Panc1 (cell line): ENCODE results near the gene PVALB. TPM values are rescaled to one million over a fixed set of nuclear protein-coding genes. Genes with fewer than 3 reads are reported as not detected.
A peak's percentile ranks its signal among the peaks of the same experiment; 100 is the strongest.

Experiments used
- ATAC-seq: fragments of 200-7000 bp; cut with Tn5 transposase; 2 replicates; pipeline ENCODE4 v1.9.1; 2020; ENCODE audit warnings: mild to moderate bottlenecking, moderate library complexity
- BruUV-seq: library from RNA; stranded (reverse); fragments of 400-500 nt; replicated peaks from 2 replicates; lab custom pipeline; 2021; lab: Mats Ljungman, UMichigan
- CTCF ChIA-PET: fragments of 300-600 bp; sonication (Branson Sonifier 250); formaldehyde crosslinking; loops from one replicate; lab custom pipeline; 2022; ENCODE audit warnings: antibody characterized with exemption; lab: Charles Lee
- POLR2A ChIA-PET: fragments of 300-600 bp; sonication (Branson Sonifier 250); formaldehyde crosslinking; loops from one replicate; lab custom pipeline; 2022; ENCODE audit warnings: antibody characterized with exemption; lab: Charles Lee
- DNase-seq: peaks from one replicate; pipeline ENCODE4 v3.0.0-alpha.2; 2010; ENCODE audit warnings: low read depth, low spot score
- H3K27ac ChIP-seq: 2 replicates; pipeline ENCODE4 v1.5.1; 2011; ENCODE audit warnings: mild to moderate bottlenecking, low read length, inconsistent platforms
- H3K27me3 ChIP-seq: fragments of 200-500 bp; sonication (Bioruptor generic); 2 replicates; pipeline ENCODE4 v1.6.0; 2014; ENCODE audit warnings: low read length, inconsistent platforms; ENCODE audit not compliant: control insufficient read depth, insufficient read depth
- H3K36me3 ChIP-seq: fragments of 200-500 bp; sonication (Bioruptor generic); 2 replicates; pipeline ENCODE4 v1.5.1; 2014; ENCODE audit warnings: inconsistent platforms, mild to moderate bottlenecking, low read length, moderate library complexity; ENCODE audit not compliant: control insufficient read depth, insufficient read depth
- H3K4me1 ChIP-seq: 2 replicates; pipeline ENCODE4 v1.5.1; 2011; ENCODE audit warnings: inconsistent platforms, mild to moderate bottlenecking, low read length, moderate library complexity; ENCODE audit not compliant: control insufficient read depth, insufficient read depth
- H3K4me3 ChIP-seq, 2 experiments: 2 replicates each; pipeline ENCODE4 v1.5.1; 2011 to 2012; ENCODE audit warnings: low read depth in 2 of 2, low read length in 2 of 2, mild to moderate bottlenecking in 2 of 2, inconsistent platforms in 1 of 2, moderate library complexity in 1 of 2
- H3K9me3 ChIP-seq: fragments of 200-500 bp; sonication (Bioruptor generic); 2 replicates; pipeline ENCODE4 v1.5.1; 2014; ENCODE audit warnings: low read depth, mild to moderate bottlenecking, inconsistent platforms, low read length, moderate library complexity; ENCODE audit not compliant: control insufficient read depth, insufficient read depth
- CTCF ChIP-seq: fragments of 450-650 bp; IDR thresholded peaks from 2 replicates; pipeline ENCODE4 v1.5.1; 2017; ENCODE audit warnings: mild to moderate bottlenecking
- POLR2AphosphoS5 ChIP-seq: IDR thresholded peaks from 2 replicates; pipeline ENCODE4 v1.6.1; 2012; ENCODE audit warnings: mild to moderate bottlenecking, low read depth, low read length, moderate library complexity
- REST ChIP-seq, 2 experiments: IDR thresholded peaks; 2 replicates each; pipeline ENCODE4 v1.6.1; 2011 to 2012; ENCODE audit warnings: low read depth in 2 of 2, control low read depth in 1 of 2, low read length in 1 of 2, mild to moderate bottlenecking in 1 of 2, moderate library complexity in 1 of 2; ENCODE audit not compliant: insufficient read depth in 1 of 2
- SIN3A ChIP-seq: IDR thresholded peaks from 2 replicates; pipeline ENCODE4 v1.6.1; 2012; ENCODE audit warnings: low read depth, mild to moderate bottlenecking, low read length, moderate library complexity, borderline replicate concordance; ENCODE audit not compliant: insufficient read depth
- TCF7L2 ChIP-seq: IDR thresholded peaks from 2 replicates; pipeline ENCODE4 v1.6.1; 2011; ENCODE audit warnings: mild to moderate bottlenecking, low read depth, low read length, inconsistent platforms
- in situ Hi-C: cut with HindIII; loops from 2 replicates; pipeline ENCODE4 v1.10.0; 2016; ENCODE audit warnings: low sequenced_read_pairs, low pct_unique_long_range_greater_than_20kb
- intact Hi-C: fragments of 100-400 bp; cut with micrococcal nuclease; formaldehyde crosslinking; loops from one replicate; pipeline ENCODE4 v1.10.0; 2022; ENCODE audit not compliant: unreplicated experiment
- total RNA-seq: library from RNA; stranded (reverse); gene quantifications from one replicate; pipeline ENCODE4 v1.2.1, GENCODE V29; 2021; ENCODE audit not compliant: unreplicated experiment

The PVALB gene
- total RNA-seq, 1 experiment from 2014 or later, result not detected

GRCh38 chr22:36776722-36777121 lies 40.1 kb downstream of the PVALB start:
- in situ Hi-C loops (no loop called here), intact Hi-C loops (no loop called here)
- no peak for DNase-seq
- Histone ChIP-seq H3K27ac (peak overlapping the region; percentile 85), H3K36me3 (no peaks in the 10 kb centered on the region), H3K4me3 (peak overlapping the region; percentile 55 to 76), H3K4me1 (peaks cover 15% of the 10 kb centered on the region), H3K9me3 (no peaks in the 10 kb centered on the region), H3K27me3 (no peaks in the 10 kb centered on the region)
- no peak for ATAC-seq
- BruUV-seq, result no TSS peak
- ChIA-PET CTCF (interaction anchor here (1.1 kb wide), 1 partner anchor 246 kb away, joined by 9 read pairs; no protein-coding TSS in a partner anchor), POLR2A (interaction anchor here (0.6 to 0.8 kb wide), 2 partner anchors 247 to 268 kb away, joined by 3 to 4 read pairs; partner anchors contain the start of gene EIF3D)
- no peak for TF ChIP-seq SIN3A

GRCh38 chr22:36775964-36776669 lies 40.7 kb downstream of the PVALB start, which contains the start of gene IFT27:
TSS of gene IFT27 (minus strand) at chr22:36776119. CDS start at chr22:36775707, 412 bp downstream.
- ChIA-PET POLR2A (interaction anchor here (0.6 to 0.8 kb wide), 5 partner anchors 130 to 1426 kb away, joined by 3 to 4 read pairs (median 3); partner anchors contain the start of genes EIF3D and MAFF), CTCF (interaction anchor here (0.6 to 1.1 kb wide), 3 partner anchors 72 to 246 kb away, joined by 3 to 9 read pairs (median 3); partner anchors contain the start of gene CACNG2)
- Histone ChIP-seq H3K36me3 (no peaks in the 10 kb centered on the region), H3K9me3 (no peaks in the 10 kb centered on the region), H3K4me1 (peaks cover 13% of the 10 kb centered on the region), H3K4me3 (peak within 1 kb of the TSS; percentile 74 to 76), H3K27me3 (no peaks in the 10 kb centered on the region), H3K27ac (peak within 1 kb of the TSS; percentile 85)
- no TSS peak for BruUV-seq
- intact Hi-C loops (loop anchor here (2.0 kb wide), 1 partner anchor 229 kb away; no protein-coding TSS in a partner anchor), in situ Hi-C loops (no loop called here)
- DNase-seq (peak; percentile 99), ATAC-seq (peak; percentile 98)
- TF ChIP-seq TCF7L2 (peak; percentile 29; the same call in 1 of the 2 replicates), REST (IDR thresholded peaks at IDR 0.05; ENCODE audit: insufficient read depth in 1 of 2, low read depth in 2 of 2, low read length in 1 of 2) (no peak), CTCF (no peak), POLR2AphosphoS5 (peak; percentile 16; the same call in 1 of the 2 replicates)
